ENCODE data around the gene HCFC2. TPM values are rescaled to one million over a fixed set of nuclear protein-coding genes. Genes with fewer than 3 reads are reported as not detected.
"Not testable (repeated sequence)": the region's sequence is repeated elsewhere in the genome, so short reads cannot be mapped to it uniquely, and the experiment has no call there.

The HCFC2 gene
- total RNA-seq, 1 experiment from 2014 or later, result 3.9 TPM

DNA sequence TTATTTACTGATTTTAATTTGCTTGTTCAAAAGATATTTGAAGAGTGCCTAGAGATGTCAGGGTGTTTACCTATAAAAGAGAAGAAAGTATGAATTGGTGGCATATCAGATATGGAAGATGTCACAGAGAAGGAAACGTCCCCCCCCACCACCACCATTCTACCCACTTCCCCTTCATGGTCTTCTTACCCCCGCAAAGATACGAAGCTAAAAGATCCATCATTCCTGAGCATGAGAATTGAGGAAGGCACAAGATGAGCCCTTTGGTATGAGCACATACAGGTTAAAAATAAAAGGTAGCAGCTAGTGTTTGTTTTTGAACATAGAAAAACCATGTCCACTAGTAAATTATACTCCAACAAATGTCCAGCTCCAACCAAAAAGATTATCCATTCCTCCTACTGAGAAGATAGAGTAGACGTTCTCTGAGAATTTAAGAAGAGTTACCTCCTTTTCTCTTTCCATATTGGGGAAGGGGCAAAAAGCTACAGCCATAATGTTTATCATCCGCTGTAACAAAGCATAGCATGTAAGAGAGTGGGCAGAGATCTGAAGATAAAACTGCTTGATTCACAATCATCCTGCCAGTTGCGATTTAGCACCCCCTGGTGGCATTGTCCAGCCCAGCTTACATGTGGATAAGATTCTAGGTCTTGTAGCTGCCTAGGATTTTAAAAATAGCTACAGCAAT is 44.6 kb downstream of the HCFC2 start:
- peak; percentile 95 for DNase-seq (ENCODE audit: low spot score)
- in situ Hi-C loops (cut with HindIII; ENCODE audit: low sequenced_read_pairs), result no loop called here

DNA sequence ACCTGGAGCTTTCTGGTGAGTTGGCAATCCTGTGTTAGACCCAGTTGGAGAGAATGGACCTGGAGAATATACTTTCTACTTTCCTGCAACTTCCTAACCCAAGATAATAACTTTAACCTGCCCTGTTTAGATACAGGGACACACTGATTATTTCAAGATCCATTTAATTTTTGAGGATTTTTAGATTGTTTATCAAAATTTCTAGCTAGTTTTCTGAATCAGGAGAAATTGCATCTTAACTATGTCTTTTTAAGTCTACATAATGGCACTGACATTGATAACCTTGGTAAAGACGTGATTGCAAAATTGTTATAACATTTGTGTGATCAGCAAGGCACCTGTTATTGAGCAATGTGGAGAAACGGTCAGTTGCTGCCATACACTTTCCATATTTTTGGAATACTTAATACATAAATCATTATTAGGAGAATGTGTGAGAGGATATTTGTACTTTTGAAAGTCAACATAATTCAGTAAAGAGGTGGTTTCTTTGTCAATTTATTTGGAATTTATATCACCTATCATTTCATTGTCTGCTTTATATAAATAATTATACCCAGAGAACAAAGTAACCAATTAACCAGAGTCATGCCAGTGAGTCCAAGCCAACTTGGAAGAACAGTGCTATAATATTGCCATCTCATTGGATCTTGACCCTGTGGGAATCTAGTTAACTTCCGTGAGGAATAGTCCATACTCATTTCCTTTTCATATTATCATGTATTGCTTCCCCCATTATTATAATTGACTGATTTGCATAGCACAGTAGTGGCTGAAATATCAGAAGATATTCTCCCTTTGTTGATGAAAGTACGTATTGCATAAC is 45.3 kb downstream of the HCFC2 start:
- in situ Hi-C loops (cut with HindIII; ENCODE audit: low sequenced_read_pairs), result no loop called here
- DNase-seq (ENCODE audit: low spot score), result no peak

DNA sequence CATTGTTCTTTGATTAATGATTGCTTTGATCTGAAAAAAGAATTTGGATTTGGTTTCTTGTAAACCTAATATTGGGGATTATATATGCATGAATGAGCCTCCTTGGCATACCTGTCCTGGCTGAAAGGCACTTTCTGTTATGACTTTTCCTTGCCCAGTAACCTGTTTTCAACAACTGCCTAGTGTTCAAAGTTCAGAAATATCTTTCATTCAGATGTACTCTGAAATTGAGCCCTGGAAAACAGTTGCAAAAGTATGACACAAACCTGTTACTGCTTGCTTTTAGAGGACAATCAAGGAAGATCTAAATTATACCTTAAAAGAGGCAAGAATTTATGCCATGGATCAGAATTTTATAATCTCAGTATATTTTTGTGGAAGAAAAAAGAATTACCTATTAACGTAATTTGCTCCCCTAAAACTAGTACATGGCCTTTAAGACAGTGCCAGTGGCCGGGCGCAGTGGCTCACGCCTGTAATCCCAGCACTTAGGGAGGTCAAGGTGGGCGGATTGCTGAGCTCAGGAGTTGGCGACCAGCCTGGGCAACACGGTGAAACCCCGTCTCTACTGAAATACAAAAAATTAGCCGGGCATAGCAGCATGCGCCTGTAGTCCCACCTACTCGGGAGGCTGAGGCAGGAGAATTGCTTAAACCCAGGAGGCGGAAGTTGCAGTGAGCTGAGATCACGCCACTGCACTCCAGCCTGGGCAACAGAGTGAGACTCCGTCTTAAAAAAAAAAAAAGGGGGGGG is 50.7 kb downstream of the HCFC2 start:
- DNase-seq (ENCODE audit: low spot score); in situ Hi-C loops (cut with HindIII; ENCODE audit: low sequenced_read_pairs): not testable (repeated sequence)

- in situ Hi-C loops (cut with HindIII; ENCODE audit: low sequenced_read_pairs), result no loop called here
Observed at GRCh38 chr12:104115587-104115975, 51.2 kb downstream of the HCFC2 start.

DNA sequence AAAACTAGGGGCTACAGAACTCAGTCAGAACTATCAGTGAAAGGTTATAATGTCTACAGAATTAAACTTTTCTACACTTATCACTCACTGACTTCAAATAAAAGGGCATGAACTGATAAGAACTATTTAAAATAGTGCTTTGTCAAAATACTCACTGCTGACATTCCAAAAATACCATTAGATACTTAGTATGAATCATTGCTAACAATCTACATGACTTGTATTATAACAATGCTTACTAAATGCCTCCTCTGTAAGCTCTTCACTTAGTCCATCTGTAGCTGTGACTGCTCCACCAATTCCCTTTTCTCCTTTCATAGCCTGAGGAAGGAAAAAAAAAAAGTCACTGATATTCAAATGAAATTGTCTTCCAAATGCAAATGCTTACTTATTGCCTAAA is 56.7 kb downstream of the HCFC2 start:
- DNase-seq (ENCODE audit: low spot score), result no peak
- in situ Hi-C loops (cut with HindIII; ENCODE audit: low sequenced_read_pairs), result no loop called here

More at GRCh38 chr12:104115587-104115975, 51.2 kb downstream of the HCFC2 start:
- peak; percentile 60 for DNase-seq (ENCODE audit: low spot score)

- in situ Hi-C loops (cut with HindIII; ENCODE audit: low sequenced_read_pairs), result no loop called here
- DNase-seq (ENCODE audit: low spot score), result no peak
Observed at GRCh38 chr12:104122298-104122697, 58.0 kb downstream of the HCFC2 start.

GRCh38 chr12:104126548-104126947 is 62.2 kb downstream of the HCFC2 start:
- in situ Hi-C loops (cut with HindIII; ENCODE audit: low sequenced_read_pairs), result no loop called here
- DNase-seq (ENCODE audit: low spot score), result no peak

- no peak for DNase-seq (ENCODE audit: low spot score)
- in situ Hi-C loops (cut with HindIII; ENCODE audit: low sequenced_read_pairs), result no loop called here
Observed at GRCh38 chr12:104130760-104131159, 66.4 kb downstream of the HCFC2 start.

- in situ Hi-C loops (cut with HindIII; ENCODE audit: low sequenced_read_pairs), result no loop called here
Observed at GRCh38 chr12:104131609-104132008, 67.3 kb downstream of the HCFC2 start.

DNA sequence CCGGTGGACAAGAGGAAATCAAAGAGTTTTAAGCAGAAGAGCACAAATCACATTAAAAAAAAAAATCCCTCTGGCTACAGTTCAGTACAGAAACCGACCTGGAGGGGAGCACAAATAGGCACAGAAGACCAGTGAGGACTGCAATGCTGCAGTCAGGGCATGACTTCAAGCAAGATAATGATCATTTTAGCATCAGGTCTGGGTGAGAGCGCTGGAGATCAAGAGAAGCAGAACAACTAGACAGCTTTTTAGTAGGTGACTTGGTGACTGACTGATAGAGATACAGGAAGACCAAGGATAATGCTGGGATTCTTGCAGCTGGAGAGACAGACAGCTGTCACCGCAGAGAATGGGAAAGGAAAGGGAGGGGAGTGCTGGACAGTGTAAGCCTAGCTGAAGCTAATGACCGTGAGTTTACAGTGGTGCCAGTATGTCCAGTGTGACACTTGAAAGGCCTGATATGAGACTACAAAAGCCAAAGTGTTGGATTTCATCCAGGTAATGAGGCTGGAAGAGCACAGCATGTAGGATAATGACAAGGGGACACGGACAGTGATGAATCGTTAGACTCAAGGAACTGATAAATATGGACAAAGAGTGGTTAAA is 68.1 kb downstream of the HCFC2 start:
- in situ Hi-C loops (cut with HindIII; ENCODE audit: low sequenced_read_pairs), result no loop called here
- no peak for DNase-seq (ENCODE audit: low spot score)

More at GRCh38 chr12:104131609-104132008, 67.3 kb downstream of the HCFC2 start:
- no peak for DNase-seq (ENCODE audit: low spot score)

DNA sequence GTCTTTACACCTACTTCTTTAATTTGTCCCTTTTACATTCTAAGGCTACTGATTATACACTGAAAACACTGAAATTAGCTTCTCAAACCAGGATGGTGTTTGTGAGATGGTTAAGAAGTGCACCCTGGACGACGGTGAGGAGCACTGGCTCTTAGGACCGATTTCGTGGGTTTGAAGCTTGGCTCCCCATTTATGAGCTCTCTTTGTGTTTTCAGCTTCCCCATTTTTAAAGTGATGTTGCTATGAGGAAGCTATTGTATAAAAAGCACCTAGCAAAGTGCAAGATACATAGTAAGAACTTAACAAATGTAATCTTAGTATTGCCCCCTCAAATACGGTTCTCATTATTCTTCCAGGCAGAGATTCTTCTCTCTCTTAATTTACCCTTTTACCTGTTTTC is 69.0 kb downstream of the HCFC2 start:
- in situ Hi-C loops (cut with HindIII; ENCODE audit: low sequenced_read_pairs), result no loop called here
- no peak for DNase-seq (ENCODE audit: low spot score)

GRCh38 chr12:104133866-104134265 is 69.5 kb downstream of the HCFC2 start:
- DNase-seq (ENCODE audit: low spot score), result no peak
- in situ Hi-C loops (cut with HindIII; ENCODE audit: low sequenced_read_pairs), result no loop called here

DNA sequence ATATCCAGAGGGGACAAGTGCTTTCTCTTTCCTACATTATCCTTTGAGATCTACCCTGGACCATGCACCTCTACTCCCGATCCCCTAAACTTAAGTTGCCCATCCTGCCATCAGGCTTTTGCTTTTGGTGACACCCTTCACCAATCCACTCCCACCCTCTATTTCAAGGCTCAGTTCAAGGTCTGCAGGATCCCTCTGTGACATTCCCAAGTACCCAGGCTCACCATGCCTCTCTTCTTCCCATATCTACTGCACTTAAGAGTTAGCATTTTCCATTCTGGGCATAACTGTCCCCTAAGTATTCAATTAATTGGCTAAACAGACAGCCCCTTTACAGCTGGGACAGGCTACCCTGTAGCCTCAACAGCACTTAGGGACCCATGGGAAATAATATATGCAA is 70.6 kb downstream of the HCFC2 start:
- no peak for DNase-seq (ENCODE audit: low spot score)
- in situ Hi-C loops (cut with HindIII; ENCODE audit: low sequenced_read_pairs), result no loop called here

- DNase-seq (ENCODE audit: low spot score), result no peak
Observed at GRCh38 chr12:104136577-104136976, 72.2 kb downstream of the HCFC2 start.

GRCh38 chr12:104137001-104137901 is 72.9 kb downstream of the HCFC2 start:
- peak; percentile 55 for DNase-seq (ENCODE audit: low spot score)
- in situ Hi-C loops (cut with HindIII; ENCODE audit: low sequenced_read_pairs), result no loop called here

More at GRCh38 chr12:104136577-104136976, 72.2 kb downstream of the HCFC2 start:
- in situ Hi-C loops (cut with HindIII; ENCODE audit: low sequenced_read_pairs), result no loop called here

DNA sequence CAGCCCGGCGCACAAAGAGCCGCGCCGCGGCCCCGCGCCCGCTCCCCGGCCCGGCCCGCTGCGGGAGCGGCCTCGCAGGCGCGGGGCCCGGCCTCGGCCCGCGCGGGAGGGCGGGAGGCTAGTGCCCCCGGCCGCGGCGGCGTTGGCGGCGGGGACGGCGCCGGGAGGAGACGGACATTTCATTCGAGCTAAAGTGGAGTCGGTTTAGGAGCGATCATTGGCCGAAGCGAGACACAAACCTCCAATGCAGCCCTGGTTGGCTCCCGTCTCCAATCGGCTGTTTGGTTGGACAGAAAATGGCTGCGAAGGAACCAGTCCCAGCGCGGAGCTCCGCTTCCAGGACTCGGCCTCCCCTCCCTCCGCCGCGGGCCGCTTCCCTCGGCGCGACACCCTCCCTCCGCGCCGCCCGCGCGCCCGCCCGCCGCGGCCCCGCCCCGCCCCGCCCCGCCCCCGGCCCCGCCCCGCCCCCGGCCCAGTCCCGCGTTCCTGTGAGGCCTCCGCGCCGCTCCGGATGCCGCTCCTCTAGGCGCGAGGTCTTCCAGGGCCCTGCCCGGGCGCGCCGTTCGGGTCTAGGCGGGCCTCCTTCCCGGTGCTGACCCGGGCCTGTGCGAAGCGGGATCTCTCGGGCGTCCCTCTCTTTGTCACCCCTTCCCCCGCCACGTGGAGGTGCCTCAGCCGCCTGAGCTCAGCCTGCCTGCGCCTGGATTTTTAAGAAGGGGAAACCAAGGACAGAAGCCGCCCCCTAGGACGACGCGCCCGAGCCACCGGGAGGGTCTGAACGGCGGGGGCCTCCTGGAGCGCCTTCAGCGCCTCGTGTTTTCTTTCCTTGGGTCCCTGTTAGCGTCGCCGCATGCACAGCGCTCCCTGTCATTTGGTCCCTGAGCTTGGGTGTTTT is 73.8 kb downstream of the HCFC2 start, which contains the start of gene NFYB:
NFYB (minus strand) TSS at position 309 of the 895 bp plus-strand sequence. CDS start 2,757 bp downstream, outside the sequence.
- in situ Hi-C loops (cut with HindIII; ENCODE audit: low sequenced_read_pairs), result no loop called here
- DNase-seq (ENCODE audit: low spot score), result peak; percentile 99

- DNase-seq (ENCODE audit: low spot score), result peak; percentile 62
- in situ Hi-C loops (cut with HindIII; ENCODE audit: low sequenced_read_pairs), result no loop called here
Observed at GRCh38 chr12:104138797-104139152, 74.4 kb downstream of the HCFC2 start.
